ENCODE data around the gene FANCD2. TPM values are rescaled to one million over a fixed set of nuclear protein-coding genes. Genes with fewer than 3 reads are reported as not detected.
"Not testable (repeated sequence)": the region's sequence is repeated elsewhere in the genome, so short reads cannot be mapped to it uniquely, and the experiment has no call there.

Gene FANCD2
- total and polyA plus RNA-seq, 2 experiments from 2014 or later = 10.9 to 84.3 TPM

DNA sequence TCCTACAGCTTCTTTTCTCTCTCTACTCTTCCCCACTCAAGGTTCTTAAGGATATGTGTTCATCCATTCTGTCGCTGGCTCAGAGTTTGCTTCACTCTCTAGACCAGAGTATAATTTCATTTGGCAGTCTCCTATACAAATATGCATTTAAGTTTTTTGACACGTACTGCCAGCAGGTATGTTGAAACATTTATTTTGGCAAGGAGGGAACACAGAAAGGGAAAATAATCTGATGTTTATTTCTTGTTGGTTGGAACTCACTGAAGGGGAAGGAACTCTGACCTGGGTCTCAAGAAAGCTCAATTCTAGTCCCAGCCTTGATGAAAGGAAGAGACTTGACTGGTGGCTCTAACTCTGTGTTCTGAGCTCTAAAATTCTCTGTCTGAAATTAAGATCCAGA is 21.6 kb downstream of the FANCD2 start:
- Histone ChIP-seq H3K9me3 (ENCODE audit: low read depth) (no peaks in the 10 kb centered on the region), H3K27me3 (no peaks in the 10 kb centered on the region), H3K36me3 (no peaks in the 10 kb centered on the region), H3K27ac (no peak overlapping the region), H3K4me3 (no peak overlapping the region), H3K4me1 (ENCODE audit: low read depth) (no peaks in the 10 kb centered on the region)
- no peak for DNase-seq (ENCODE audit: low read depth in 1 of 2, low spot score in 1 of 2)
- TF ChIP-seq, protein P1, sequence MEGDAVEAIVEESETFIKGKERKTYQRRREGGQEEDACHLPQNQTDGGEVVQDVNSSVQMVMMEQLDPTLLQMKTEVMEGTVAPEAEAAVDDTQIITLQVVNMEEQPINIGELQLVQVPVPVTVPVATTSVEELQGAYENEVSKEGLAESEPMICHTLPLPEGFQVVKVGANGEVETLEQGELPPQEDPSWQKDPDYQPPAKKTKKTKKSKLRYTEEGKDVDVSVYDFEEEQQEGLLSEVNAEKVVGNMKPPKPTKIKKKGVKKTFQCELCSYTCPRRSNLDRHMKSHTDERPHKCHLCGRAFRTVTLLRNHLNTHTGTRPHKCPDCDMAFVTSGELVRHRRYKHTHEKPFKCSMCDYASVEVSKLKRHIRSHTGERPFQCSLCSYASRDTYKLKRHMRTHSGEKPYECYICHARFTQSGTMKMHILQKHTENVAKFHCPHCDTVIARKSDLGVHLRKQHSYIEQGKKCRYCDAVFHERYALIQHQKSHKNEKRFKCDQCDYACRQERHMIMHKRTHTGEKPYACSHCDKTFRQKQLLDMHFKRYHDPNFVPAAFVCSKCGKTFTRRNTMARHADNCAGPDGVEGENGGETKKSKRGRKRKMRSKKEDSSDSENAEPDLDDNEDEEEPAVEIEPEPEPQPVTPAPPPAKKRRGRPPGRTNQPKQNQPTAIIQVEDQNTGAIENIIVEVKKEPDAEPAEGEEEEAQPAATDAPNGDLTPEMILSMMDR (IDR thresholded peaks at IDR 0.05; ENCODE audit: low read depth, low read length) = no peak

DNA sequence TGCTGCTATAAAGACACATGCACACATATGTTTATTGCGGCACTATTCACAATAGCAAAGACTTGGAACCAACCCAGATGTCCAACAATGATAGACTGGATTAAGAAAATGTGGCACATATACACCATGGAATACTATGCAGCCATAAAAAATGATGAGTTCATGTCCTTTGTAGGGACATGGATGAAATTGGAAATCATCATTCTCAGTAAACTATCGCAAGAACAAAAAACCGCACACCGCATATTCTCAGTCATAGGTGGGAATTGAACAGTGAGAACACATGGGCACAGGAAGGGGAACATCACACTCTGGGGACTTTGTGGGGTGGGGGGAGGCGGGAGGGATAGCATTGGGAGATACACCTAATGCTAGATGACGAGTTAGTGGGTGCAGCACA is 26.8 kb downstream of the FANCD2 start:
- not testable (repeated sequence) for H3K36me3 ChIP-seq; H3K4me1 ChIP-seq (ENCODE audit: low read depth); DNase-seq (ENCODE audit: low read depth in 1 of 2, low spot score in 1 of 2); H3K27ac ChIP-seq; H3K4me3 ChIP-seq; H3K27me3 ChIP-seq; H3K9me3 ChIP-seq (ENCODE audit: low read depth)

DNA sequence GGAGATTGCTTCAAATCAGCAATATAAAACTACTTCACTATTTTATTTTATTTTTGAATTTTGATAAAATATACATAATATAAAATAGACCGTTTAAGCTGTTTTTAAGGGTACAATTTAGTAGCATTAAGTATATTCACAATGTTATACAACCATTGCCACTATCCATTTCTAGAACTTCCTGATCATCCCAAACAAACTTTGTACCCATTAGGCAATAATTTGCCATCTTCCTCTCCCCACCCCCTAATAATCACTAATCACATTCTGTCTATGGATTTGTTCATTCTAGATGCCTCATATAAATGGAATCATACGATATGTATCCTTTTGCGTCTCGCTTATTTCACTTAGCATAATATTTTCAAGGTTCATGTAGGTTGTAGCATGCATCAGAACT is 28.9 kb downstream of the FANCD2 start:
- TF ChIP-seq, protein P1 (IDR thresholded peaks at IDR 0.05; ENCODE audit: low read depth, low read length) = no peak
- no peaks in the 10 kb centered on the region for H3K4me1 ChIP-seq (ENCODE audit: low read depth)
- no peaks in the 10 kb centered on the region for H3K9me3 ChIP-seq (ENCODE audit: low read depth)
- H3K4me3 ChIP-seq = no peak overlapping the region
- no peaks in the 10 kb centered on the region for H3K27me3 ChIP-seq
- no peak for DNase-seq (ENCODE audit: low read depth in 1 of 2, low spot score in 1 of 2)
- no peak overlapping the region for H3K27ac ChIP-seq
- H3K36me3 ChIP-seq = no peaks in the 10 kb centered on the region

DNA sequence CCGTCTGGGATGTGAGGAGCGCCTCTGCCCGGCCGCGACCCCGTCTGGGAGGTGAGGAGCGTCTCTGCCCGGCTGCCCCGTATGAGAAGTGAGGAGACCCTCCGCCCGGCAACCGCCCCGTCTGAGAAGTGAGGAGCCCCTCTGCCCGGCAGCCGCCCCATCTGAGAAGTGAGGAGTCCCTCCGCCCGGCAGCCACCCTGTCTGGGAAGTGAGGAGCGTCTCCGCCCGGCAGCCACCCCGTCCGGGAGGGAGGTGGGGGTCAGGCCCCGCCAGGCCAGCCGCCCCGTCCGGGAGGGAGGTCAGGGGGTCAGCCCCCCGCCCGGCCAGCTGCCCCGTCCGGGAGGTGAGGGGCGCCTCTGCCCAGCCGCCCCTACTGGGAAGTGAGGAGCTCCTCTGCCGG is 43.8 kb downstream of the FANCD2 start:
- H3K27me3 ChIP-seq; DNase-seq (ENCODE audit: low read depth in 1 of 2, low spot score in 1 of 2); H3K4me1 ChIP-seq (ENCODE audit: low read depth); H3K9me3 ChIP-seq (ENCODE audit: low read depth); H3K36me3 ChIP-seq; H3K27ac ChIP-seq; H3K4me3 ChIP-seq: not testable (repeated sequence)

DNA sequence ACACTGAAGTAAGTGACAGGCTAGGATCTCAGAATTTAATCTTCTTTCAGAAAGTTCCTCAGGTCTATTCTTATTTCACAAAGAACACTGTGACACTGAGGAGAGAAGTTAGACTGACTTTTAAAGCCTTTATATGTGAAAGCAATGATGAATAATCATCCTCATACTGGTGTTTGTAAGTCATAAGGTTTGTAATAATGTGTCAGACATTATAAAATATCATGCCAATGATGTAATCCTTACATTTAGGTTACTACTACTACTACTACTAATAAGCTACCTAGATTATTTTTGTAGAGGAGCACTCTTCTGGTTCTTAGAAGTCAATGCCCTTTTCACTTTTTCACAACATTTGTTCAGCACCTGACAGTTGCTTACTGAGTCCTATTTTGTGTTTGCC is 48.4 kb downstream of the FANCD2 start:
- TF ChIP-seq, protein P1 (IDR thresholded peaks at IDR 0.05; ENCODE audit: low read depth, low read length) = no peak
- H3K27ac ChIP-seq = no peak overlapping the region
- H3K9me3 ChIP-seq (ENCODE audit: low read depth) = no peaks in the 10 kb centered on the region
- no peak overlapping the region for H3K4me3 ChIP-seq
- H3K36me3 ChIP-seq = no peaks in the 10 kb centered on the region
- no peak for DNase-seq (ENCODE audit: low read depth in 1 of 2, low spot score in 1 of 2)
- H3K4me1 ChIP-seq (ENCODE audit: low read depth) = no peaks in the 10 kb centered on the region
- no peaks in the 10 kb centered on the region for H3K27me3 ChIP-seq

DNA sequence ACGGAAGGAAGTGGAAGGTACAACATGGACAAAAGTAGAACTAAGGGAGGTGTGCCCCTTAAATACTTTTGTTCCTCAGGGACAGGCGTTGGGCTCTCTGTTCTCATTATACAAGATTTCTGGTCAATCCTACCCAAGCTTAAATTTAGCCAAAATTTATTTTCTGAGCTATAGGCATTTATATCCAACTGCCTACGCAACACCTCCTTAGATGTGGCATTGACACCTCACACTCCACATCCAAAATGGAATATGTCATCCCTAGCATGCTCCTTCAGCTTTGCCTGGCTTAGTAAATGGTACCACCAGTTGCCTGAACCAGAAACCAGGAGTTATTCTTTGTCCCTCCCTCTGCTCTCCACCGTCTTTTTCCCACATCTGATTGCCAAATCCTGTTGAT is 55.6 kb downstream of the FANCD2 start:
- Histone ChIP-seq H3K4me3 (no peak overlapping the region), H3K27ac (no peak overlapping the region), H3K9me3 (ENCODE audit: low read depth) (no peaks in the 10 kb centered on the region), H3K27me3 (no peaks in the 10 kb centered on the region), H3K36me3 (no peaks in the 10 kb centered on the region), H3K4me1 (ENCODE audit: low read depth) (no peaks in the 10 kb centered on the region)
- DNase-seq (ENCODE audit: low read depth in 1 of 2, low spot score in 1 of 2) = no peak
- TF ChIP-seq, protein P1 (IDR thresholded peaks at IDR 0.05; ENCODE audit: low read depth, low read length) = no peak

DNA sequence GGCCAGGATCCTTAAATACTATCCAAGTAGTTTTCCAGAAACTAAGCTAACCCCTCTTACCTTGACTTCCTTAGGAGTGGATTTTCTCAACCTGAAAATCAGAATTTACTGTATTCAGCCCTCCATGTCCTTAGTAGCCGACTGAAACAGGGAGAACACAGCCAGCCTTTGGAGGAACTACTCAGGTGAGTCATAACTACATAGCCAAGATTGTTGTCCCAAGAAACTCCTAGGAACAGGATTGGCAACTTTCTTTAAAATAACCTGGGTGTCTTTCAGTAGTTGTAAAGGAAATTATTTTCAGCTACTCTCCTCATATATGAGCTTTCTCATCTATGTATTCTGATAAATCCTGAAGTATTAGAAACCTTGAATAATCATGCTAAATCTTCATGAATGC is 59.5 kb downstream of the FANCD2 start:
- TF ChIP-seq, protein P1 (IDR thresholded peaks at IDR 0.05; ENCODE audit: low read depth, low read length) = no peak
- DNase-seq (ENCODE audit: low read depth in 1 of 2, low spot score in 1 of 2) = no peak
- H3K9me3 ChIP-seq (ENCODE audit: low read depth) = no peaks in the 10 kb centered on the region
- H3K36me3 ChIP-seq = no peaks in the 10 kb centered on the region
- H3K27ac ChIP-seq = no peak overlapping the region
- no peaks in the 10 kb centered on the region for H3K4me1 ChIP-seq (ENCODE audit: low read depth)
- no peaks in the 10 kb centered on the region for H3K27me3 ChIP-seq
- no peak overlapping the region for H3K4me3 ChIP-seq
